IPS-11a (cell line): ENCODE measurements around the gene UBE2QL1.

Experiments
- H3K4me3 ChIP-seq: one replicate; pipeline ENCODE4 v1.5.1; 2013; ENCODE audit warnings: low read depth, low read length, control low read depth

Gene UBE2QL1

GRCh38 chr5:6522923-6523322, 74.3 kb downstream of the UBE2QL1 start:
- H3K4me3 ChIP-seq = no peak overlapping the region

- no peak overlapping the region for H3K4me3 ChIP-seq
Observed at GRCh38 chr5:6525422-6525821, 76.8 kb downstream of the UBE2QL1 start.

- no peak overlapping the region for H3K4me3 ChIP-seq
Observed at GRCh38 chr5:6525910-6526309, 77.3 kb downstream of the UBE2QL1 start.

GRCh38 chr5:6527749-6528455, 79.2 kb downstream of the UBE2QL1 start:
- H3K4me3 ChIP-seq = no peak overlapping the region

- no peak overlapping the region for H3K4me3 ChIP-seq
Observed at GRCh38 chr5:6535594-6535993, 86.9 kb downstream of the UBE2QL1 start.

- H3K4me3 ChIP-seq = no peak overlapping the region
Observed at GRCh38 chr5:6539060-6539459, 90.4 kb downstream of the UBE2QL1 start.

GRCh38 chr5:6540111-6540827, 91.6 kb downstream of the UBE2QL1 start:
- no peak overlapping the region for H3K4me3 ChIP-seq

GRCh38 chr5:6541256-6542013, 92.8 kb downstream of the UBE2QL1 start:
- H3K4me3 ChIP-seq = no peak overlapping the region

GRCh38 chr5:6542421-6543345, 94.0 kb downstream of the UBE2QL1 start:
- no peak overlapping the region for H3K4me3 ChIP-seq

- no peak overlapping the region for H3K4me3 ChIP-seq
Observed at GRCh38 chr5:6543346-6543730, 94.7 kb downstream of the UBE2QL1 start.

GRCh38 chr5:6543830-6544560, 95.3 kb downstream of the UBE2QL1 start:
- H3K4me3 ChIP-seq = no peak overlapping the region
